DOHH2 (cell line): ENCODE measurements around the gene NCF2.

ENCODE experiments used
- EZH2phosphoT487 ChIP-seq: fragments of 200-600 bp; sonication (generic); IDR thresholded peaks from 2 replicates; pipeline ENCODE4 v1.6.1; 2017; ENCODE audit warnings: borderline replicate concordance, mild to moderate bottlenecking, antibody characterized with exemption, low read length, moderate library complexity, mixed read lengths
- TF ChIP-seq, protein P1 (sequence below): fragments of 200-600 bp; sonication (generic); IDR thresholded peaks from one replicate; pipeline ENCODE4 v1.5.1; 2014; ENCODE audit warnings: antibody characterized with exemption, mild to moderate bottlenecking, low read depth, low read length; ENCODE audit not compliant: poor library complexity, severe bottlenecking

DNA sequence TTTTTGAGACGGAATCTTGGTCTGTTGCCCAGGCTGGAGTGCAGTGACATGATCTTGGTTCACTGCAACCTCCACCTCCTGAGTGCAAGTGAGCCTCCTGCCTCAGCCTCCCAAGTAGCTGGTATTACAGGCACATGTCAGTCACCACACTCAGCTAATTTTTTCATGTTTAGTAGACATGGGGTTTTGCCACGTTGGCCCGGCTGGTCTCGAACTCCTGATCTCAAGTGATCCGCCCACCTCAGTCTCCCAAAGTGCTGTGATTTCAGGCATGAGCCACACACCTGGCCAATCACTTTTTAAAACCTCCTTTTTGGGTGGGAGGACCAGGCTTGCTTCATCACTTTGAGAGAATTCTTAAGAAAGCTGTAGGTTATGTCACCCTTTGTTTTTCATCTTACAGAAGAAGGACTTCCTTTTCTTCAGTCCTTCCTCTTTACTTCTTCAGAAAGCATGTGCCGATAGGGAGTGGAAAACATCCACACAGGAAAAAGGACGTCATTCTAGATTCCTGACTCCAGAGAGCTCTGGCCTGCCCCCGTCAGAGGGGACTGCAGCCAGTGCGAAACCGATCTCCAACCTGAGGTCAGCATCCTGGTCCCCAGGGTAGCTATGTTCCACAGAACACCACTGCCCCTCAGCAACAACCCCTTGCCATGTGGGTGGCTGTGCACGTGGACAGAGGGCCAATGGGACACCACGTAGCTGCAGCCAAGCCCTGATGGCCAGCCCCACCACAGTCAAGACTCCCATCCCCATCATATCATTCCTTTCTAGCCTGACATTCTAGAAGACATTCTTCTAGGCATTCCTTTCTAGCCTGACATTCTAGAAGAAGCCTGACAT, 21.9 kb downstream of the NCF2 start:
- no peak for TF ChIP-seq EZH2phosphoT487
- TF ChIP-seq, protein P1, sequence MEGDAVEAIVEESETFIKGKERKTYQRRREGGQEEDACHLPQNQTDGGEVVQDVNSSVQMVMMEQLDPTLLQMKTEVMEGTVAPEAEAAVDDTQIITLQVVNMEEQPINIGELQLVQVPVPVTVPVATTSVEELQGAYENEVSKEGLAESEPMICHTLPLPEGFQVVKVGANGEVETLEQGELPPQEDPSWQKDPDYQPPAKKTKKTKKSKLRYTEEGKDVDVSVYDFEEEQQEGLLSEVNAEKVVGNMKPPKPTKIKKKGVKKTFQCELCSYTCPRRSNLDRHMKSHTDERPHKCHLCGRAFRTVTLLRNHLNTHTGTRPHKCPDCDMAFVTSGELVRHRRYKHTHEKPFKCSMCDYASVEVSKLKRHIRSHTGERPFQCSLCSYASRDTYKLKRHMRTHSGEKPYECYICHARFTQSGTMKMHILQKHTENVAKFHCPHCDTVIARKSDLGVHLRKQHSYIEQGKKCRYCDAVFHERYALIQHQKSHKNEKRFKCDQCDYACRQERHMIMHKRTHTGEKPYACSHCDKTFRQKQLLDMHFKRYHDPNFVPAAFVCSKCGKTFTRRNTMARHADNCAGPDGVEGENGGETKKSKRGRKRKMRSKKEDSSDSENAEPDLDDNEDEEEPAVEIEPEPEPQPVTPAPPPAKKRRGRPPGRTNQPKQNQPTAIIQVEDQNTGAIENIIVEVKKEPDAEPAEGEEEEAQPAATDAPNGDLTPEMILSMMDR, result no peak
